Tibial nerve (tissue), 3 donors: ENCODE results near the gene NFAT5.

Source experiments
- EP300 ChIP-seq, 2 donors: sonication (generic); formaldehyde crosslinking; IDR thresholded peaks; one replicate each; pipeline ENCODE4 v1.6.1; 2017; ENCODE audit warnings: antibody characterized with exemption in 2 of 2, mild to moderate bottlenecking in 1 of 2
- POLR2A ChIP-seq, 2 donors: fragments of 450-650 bp; IDR thresholded peaks; one replicate each; pipeline ENCODE4 v1.6.1; 2017; ENCODE audit warnings: antibody characterized with exemption in 2 of 2, mild to moderate bottlenecking in 2 of 2, moderate library complexity in 2 of 2

DNA sequence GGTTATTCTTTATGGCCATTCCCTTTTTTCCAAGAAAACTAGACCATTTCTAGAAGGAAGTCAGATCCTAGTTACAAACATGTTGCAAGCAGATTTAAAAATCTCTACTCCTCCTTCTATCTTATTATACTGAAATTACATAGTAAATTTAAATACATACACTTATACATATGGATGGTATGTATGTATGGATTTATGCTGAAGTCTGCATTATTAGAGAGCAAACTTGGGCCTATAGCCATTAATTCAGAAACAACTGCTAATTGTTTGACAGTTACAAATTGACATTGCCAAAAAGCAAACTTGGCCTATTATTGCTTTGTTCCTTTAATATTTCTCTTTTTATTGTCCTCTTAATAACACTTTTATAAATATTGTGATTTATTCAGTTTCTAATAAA, 67.1 kb downstream of the NFAT5 start:
- TF ChIP-seq EP300 (IDR thresholded peaks at IDR 0.05) (no peak), POLR2A (IDR thresholded peaks at IDR 0.05) (no peak)
